ENCODE results near the gene ZNF214.

ZNF214 gene

DNA sequence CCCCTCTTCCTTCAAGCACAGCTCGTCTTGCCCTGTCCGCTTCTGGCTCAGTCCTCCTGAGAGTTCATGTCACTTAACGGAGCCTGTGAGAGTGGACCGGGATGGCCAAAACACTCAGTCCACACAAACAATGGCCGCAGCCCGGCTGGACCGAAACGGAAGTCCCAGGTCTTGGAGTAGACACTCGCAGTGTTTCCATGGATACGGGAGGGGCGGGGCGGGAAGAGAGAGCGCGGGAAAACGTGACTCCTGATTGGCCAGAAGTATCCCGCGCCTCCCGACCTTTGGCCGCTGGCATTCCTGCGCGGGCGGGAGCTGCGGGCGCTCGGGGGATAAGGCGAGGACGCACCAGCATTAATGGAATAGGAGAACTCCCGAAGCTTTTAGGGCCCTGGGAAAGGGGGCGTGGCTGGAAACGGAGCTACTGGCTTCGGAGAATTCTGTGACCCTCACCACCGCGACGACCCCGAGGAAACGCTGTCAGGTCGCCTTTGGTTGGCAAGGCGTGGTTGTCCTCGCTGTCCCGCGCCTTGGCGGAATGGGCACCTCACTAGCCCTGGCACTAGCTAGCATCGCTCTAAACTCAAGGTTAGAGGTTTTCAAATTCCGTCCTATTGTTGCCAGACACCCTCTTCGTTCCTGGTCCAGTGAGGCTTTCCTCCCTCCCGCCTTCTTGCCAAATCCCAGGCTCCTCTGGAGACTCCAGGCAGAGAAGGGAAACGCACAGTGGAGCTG is at the start of gene ZNF214, which contains the start of gene NLRP14:
TSS of gene ZNF214 (minus strand) at position 164 of the 735 bp plus-strand sequence. CDS start 17,511 bp downstream, outside the sequence.
TSS of gene NLRP14 (plus strand) at position 297 of the 735 bp plus-strand sequence. CDS start 18,108 bp downstream, outside the sequence.
- DNase-seq (ENCODE audit: low read depth in 2 of 2): no peak

DNA sequence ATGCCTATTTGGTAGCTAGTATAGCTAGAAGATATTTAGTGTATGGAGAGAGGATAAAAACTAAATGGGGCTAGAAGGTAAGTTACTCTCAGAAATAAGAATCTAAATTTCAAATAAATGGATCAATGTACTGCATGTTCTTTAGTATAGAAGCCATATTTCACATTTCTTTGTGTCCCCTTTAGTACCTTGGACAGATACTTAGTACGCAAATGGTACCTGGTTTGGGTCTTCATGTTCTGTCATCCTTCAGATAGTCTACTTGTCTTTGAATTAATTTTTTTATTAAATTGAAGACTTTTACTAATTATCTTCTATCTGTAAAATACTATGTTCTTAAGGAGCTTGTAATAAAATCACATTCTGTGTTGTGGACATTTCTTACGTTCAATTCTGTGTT is 42.4 kb upstream of the ZNF214 start:
- no peak for DNase-seq (ENCODE audit: low read depth in 2 of 2)

DNA sequence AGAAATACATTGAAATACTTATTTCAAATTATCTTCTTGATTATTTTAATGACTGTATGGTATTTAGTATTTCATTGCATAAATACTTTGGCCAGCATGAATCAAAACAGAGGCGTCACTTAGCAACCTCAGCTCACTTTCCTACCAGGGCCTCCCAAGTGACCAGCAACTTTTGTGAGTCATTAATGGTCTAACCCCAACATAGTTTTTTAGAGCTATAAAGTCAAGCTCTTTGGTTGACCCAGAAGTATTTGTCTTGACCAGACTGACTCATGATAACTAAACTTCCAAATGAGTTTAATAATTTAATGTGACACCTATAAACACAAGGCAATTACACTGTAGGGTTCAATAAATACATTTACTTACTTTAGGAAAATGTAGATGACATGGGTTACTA is 40.7 kb upstream of the ZNF214 start:
- no peak for DNase-seq (ENCODE audit: low read depth in 2 of 2)

- no peak for DNase-seq (ENCODE audit: low read depth in 2 of 2)
Measured at GRCh38 chr11:7057641-7058040, 37.5 kb upstream of the ZNF214 start.

DNA sequence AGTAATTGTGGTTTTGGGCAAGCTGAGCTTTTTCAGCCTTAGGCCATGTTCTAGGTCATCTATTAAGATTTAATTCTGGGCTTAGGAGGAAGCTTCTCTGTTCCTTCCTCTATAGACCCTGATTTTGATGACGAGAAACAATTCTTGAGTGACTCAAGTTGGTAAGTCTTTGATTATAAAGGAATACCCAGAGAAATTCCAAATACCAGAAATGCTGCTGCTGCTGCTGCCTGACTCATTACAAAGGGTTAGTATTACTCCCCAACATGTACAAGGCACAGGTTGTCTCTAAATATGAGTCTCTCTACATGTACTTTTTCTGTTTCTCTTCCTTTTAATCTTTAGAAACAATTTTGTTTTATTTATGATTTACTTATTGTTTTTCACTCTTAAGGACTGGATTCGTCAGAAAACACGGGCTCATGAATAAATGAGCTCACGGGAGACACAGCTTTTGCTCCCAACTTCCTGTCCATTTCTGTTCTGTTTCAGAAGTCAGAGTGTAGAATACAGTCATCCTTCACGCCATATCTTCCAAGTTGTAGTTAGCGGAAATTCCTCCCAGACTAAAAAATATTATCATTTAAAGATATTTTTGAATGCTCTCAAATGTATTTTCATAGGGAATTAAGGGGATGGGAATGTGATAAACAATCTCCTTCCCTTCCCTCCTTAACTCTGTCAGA is 36.8 kb upstream of the ZNF214 start:
- DNase-seq (ENCODE audit: low read depth in 2 of 2): no peak

DNA sequence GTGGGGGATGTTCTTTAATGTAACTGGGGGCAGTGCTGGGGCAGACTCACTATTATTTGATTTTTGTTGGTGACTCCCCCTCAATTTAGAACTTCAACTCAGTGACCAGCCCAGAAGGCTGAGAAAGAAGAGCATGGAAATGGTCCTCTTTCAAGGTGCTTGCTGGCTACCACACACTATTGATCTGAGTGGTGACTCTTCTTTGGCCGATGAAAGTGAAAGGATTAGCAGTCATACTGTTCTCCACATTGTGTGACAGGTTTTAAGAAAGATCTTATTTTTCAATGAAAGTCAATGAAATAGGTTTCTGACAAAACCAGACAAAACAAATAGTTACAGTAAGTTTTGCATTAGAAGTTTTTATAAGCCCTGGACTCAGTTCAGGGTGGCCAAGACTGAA is 30.0 kb upstream of the ZNF214 start:
- DNase-seq (ENCODE audit: low read depth in 2 of 2): no peak

DNA sequence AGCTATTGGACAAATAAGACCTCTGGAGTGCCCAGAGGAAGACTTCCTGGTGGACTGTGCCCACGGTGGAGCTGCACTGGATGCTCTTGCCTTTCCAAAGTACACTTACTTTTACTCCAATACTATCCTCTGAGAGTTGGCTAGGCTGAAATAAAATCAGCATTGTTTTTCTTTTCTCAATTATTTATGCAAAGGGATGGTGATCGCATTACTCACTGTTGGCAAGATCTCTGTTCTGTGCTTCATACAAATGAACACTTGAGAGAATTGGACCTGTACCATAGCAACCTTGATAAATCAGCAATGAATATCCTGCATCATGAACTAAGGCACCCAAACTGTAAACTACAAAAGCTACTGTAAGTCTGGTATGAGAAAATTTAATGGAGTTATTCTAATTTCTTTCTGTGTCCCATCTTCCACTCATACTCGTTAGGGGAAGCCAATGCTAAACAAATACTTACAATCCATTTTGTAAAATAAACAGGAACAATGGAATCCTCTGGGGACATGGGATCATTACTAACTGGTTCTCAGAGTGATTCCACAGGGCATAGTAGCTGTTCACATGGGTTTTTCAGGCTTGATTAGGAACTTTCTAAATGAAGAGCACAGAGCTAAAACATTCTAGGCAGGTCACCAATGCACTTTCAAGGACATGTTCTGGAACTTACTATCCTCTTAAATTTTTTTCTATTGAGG is 26.5 kb upstream of the ZNF214 start:
- DNase-seq (ENCODE audit: low read depth in 2 of 2): no peak

GRCh38 chr11:7034019-7034418 is 13.9 kb upstream of the ZNF214 start:
- DNase-seq (ENCODE audit: low read depth in 2 of 2): no peak

DNA sequence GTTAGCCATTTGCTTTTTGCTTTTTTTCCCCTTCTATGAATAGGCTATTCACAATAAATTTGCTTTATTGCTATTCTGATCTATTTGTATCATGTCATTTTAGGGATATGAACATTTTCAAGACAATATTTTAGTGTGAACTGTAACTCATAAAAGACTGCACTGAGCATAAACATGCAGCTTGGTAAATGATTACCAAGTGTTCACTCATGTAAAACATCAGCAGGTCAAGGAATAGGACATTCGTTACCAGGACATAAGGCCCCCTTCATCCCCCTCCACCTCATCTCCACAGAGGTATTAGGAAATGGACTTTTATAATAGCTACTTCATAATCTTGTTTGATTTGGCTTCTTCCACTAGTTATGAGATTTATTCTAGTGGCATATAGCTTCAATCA is 12.5 kb upstream of the ZNF214 start:
- DNase-seq (ENCODE audit: low read depth in 2 of 2): no peak

DNA sequence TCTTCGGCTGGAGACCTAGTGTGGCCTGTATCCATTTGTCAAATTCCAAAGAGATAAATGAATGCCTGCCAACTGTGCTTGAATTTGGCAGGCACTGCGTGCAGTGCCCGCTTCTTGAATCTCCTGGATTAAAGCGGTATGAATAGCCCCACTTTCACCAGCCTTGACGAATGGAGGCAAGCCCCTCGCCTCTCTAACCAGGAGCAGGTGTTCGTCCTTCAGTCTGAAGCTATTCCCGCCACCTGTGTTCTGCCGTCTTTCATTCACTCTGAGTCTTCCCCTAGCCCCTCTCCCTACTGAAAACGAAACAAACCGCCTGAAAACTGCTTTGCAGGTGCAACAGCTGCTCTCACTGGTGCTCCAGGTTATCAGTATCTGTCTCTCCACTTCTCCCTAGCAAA is 11.3 kb upstream of the ZNF214 start:
- DNase-seq (ENCODE audit: low read depth in 2 of 2): no peak

GRCh38 chr11:7030836-7031235 is 10.7 kb upstream of the ZNF214 start:
- no peak for DNase-seq (ENCODE audit: low read depth in 2 of 2)

DNA sequence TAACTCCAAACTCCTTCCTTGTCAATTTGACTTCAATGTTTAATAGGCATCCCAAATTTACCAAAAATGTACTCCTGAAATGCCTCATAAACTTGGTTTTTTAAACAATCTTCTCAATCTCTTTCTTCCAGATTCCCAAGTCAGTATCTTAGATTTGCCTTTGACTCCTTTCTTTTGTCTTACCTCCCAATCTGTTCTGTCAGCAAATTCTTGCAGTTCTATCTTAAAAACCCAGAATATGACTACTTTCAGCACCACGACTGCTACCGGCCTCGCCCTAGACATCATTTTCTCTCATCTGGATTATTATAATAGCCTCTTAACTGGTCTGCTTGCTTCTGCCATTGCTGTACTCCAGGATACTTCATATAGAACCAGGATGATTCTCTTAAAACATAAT is 8.0 kb upstream of the ZNF214 start:
- DNase-seq (ENCODE audit: low read depth in 2 of 2): no peak

- no peak for DNase-seq (ENCODE audit: low read depth in 2 of 2)
Measured at GRCh38 chr11:7021318-7021717, 1.2 kb upstream of the ZNF214 start.

GRCh38 chr11:7019500-7020182 is 505 bp downstream of the ZNF214 start:
- DNase-seq (ENCODE audit: low read depth in 2 of 2): no peak

DNA sequence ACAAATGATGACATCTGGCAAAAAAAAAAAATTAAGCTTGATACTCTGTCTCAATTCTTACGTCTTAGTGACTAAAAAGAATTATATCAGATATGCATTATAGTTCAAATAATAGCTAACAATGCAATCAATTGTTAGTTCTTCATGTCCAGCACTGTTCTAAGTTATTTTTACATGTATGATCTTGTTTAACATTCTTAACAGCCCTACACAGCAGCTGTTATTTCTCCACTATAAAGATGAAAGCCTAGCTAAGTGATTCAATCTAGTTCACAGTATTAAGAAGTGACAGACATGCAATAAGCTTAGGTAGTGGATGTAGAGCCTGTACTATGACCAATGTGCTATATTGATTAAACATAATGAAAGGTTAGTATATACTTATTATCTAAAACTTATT is 4.1 kb downstream of the ZNF214 start:
- no peak for DNase-seq (ENCODE audit: low read depth in 2 of 2)

GRCh38 chr11:7014118-7014517 is 6.0 kb downstream of the ZNF214 start:
- DNase-seq (ENCODE audit: low read depth in 2 of 2): no peak

DNA sequence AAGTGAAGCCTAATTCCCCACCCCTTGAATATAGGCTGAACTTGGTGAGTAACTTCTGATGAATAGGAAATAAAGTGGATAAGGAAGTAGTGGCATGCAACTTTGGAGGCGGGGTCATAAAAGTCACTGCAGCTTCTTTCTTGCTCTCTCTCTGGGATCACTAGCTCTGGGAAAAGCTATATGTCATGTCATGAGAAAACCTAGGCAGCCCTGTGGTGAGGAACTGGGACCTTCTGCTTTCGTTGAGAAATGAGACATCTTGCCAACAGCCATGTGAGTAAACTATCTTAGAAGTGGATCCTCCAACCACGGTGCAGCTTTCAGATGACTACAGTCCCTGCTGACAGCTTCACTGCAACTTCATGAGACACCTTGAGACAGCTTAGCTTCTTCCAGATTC is 15.7 kb downstream of the ZNF214 start:
- DNase-seq (ENCODE audit: low read depth in 2 of 2): no peak

GRCh38 chr11:6995703-6996102 is 24.4 kb downstream of the ZNF214 start:
- no peak for DNase-seq (ENCODE audit: low read depth in 2 of 2)

DNA sequence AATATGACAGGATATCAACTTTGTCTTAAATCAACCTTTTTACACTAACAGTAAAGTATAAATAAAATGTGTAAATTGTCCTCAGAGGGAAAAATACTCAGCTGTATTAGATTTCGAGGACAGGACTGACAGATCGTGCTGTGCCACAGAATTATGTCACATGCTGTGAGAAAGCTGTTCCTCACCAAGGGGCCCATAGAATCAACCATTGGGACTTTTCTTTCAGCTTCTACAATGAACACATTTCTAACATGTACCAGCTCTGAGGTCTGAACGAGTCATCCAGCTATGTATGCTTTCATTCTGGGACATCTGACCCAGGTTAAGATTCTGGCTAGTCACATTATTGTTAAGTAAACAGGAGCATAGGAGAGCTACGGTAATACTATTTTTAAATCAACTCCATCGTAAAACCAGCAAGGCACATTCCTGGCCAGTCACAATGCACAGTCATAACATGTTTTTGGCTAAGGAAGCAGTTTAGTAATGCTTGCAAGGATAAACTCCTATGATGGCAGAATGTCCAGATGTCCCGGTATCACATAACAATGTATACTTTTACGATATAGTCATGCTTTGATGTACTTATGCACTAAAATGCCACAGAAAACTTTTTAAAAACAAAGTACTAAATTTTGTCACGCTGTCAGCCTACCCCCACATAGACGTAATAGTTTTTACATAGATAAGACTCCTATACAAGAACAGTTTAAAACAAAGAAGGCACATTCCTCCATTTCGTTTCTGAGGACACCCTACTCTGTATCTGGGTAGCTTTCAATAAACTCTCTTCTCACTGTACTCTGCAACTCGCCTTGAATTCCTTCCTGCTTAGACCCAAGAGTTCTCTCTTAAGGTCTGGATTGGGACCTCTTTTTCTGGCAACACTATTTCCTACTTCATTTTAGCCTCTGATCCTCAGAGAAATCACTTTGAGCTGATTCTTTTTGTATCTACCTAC is 27.4 kb downstream of the ZNF214 start:
- no peak for DNase-seq (ENCODE audit: low read depth in 2 of 2)

GRCh38 chr11:6992026-6992425 is 28.1 kb downstream of the ZNF214 start:
- no peak for DNase-seq (ENCODE audit: low read depth in 2 of 2)

DNA sequence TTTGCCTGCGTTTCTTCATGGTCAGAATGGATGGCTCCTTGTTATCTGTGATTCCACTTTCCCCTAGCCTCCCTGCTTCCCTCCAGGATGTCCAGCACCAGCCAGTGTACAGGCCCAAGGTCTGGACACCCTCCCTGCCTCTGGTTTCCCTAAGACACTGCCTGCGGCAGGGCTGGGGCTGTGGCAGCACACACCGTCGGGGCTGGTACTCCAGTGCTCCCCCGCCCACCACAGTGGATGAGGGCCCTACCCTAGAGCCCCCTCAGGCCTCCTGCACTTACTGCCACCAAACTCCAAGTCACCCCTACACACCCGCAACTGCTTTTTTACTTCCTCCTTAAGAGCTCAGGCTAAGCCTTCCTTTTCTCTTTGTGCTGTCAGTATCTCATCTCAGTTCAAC is 28.9 kb downstream of the ZNF214 start:
- DNase-seq (ENCODE audit: low read depth in 2 of 2): no peak
